Ishikawa (cell line): ENCODE measurements around the gene SETD1B.

Experiments used
- CEBPB ChIP-seq: IDR thresholded peaks from 2 replicates; pipeline ENCODE4 v1.6.1; 2012
- CREB1 ChIP-seq: IDR thresholded peaks from 2 replicates; pipeline ENCODE4 v1.6.1; 2012; ENCODE audit warnings: low read depth
- EGR1 ChIP-seq: IDR thresholded peaks from 2 replicates; pipeline ENCODE4 v1.6.1; 2012
- EP300 ChIP-seq: IDR thresholded peaks from 2 replicates; pipeline ENCODE4 v1.6.1; 2012; ENCODE audit warnings: borderline replicate concordance
- FOXM1 ChIP-seq: IDR thresholded peaks from 2 replicates; pipeline ENCODE4 v1.6.1; 2012; ENCODE audit warnings: low read depth, borderline replicate concordance
- MAX ChIP-seq: IDR thresholded peaks from 2 replicates; pipeline ENCODE4 v1.6.1; 2012
- NFIC ChIP-seq: IDR thresholded peaks from 2 replicates; pipeline ENCODE4 v1.6.1; 2012
- RAD21 ChIP-seq: IDR thresholded peaks from 2 replicates; pipeline ENCODE4 v1.6.1; 2012; ENCODE audit warnings: low read depth
- REST ChIP-seq: IDR thresholded peaks from 2 replicates; pipeline ENCODE4 v1.6.1; 2012; ENCODE audit warnings: low read depth, mild to moderate bottlenecking
- TAF1 ChIP-seq: IDR thresholded peaks from 2 replicates; pipeline ENCODE4 v1.6.1; 2012; ENCODE audit warnings: low read depth, mild to moderate bottlenecking
- TCF12 ChIP-seq: IDR thresholded peaks from 2 replicates; pipeline ENCODE4 v1.6.1; 2012; ENCODE audit warnings: low read depth
- USF1 ChIP-seq: IDR thresholded peaks from 2 replicates; pipeline ENCODE4 v1.6.1; 2012
- YY1 ChIP-seq: IDR thresholded peaks from 2 replicates; pipeline ENCODE4 v1.6.1; 2012; ENCODE audit warnings: low read depth
- ZBTB7A ChIP-seq: IDR thresholded peaks from 2 replicates; pipeline ENCODE4 v1.6.1; 2012; ENCODE audit warnings: low read depth

DNA sequence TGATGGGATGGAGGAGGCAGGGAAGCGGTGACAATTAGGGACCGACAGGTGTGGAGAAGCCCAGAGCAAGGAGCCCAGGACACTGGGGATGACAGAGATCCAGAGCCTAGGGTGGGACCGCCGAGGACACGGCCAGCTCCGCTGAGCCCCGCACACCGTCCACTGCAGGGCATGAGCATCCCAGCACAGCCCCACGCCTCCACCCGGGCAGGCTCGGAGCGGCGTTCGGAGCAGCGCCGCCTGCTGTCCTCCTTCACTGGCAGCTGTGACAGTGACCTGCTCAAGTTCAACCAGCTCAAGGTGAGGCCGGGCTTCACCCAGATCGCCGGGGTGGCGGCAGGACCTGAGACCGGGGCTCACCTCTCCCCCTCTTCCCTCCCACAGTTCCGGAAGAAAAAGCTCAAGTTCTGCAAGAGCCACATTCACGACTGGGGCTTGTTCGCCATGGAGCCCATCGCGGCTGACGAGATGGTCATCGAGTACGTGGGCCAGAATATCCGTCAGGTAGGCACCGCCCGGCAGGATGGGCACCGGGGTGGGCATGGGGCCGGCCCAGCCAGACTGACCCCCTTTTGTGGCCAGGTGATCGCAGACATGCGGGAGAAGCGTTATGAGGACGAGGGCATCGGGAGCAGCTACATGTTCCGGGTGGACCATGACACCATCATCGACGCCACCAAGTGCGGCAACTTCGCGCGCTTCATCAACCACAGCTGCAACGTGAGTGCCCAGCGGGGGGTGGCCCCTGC is 23.7 kb downstream of the SETD1B start:
- TF ChIP-seq RAD21 (no peak), USF1 (no peak), CEBPB (no peak), MAX (no peak), TAF1 (no peak), TCF12 (no peak), EP300 (no peak), YY1 (no peak), REST (no peak), CREB1 (no peak), FOXM1 (no peak), NFIC (no peak), EGR1 (no peak), ZBTB7A (no peak)
